ENCODE measurements around the gene SPRR2D. TPM values are rescaled to one million over a fixed set of nuclear protein-coding genes. Genes with fewer than 3 reads are reported as not detected.

SPRR2D gene
- total RNA-seq, 6 experiments from 2014 or later: not detected

- Mint-ChIP-seq H3K4me1 (ENCODE audit: low read depth) (no peaks in the 10 kb centered on the region), H3K4me3 (no peak overlapping the region), H3K9me3 (peaks cover 41% of the 10 kb centered on the region), H3K27me3 (ENCODE audit: insufficient read depth) (peaks cover 1% of the 10 kb centered on the region), H3K27ac (no peak overlapping the region), H3K36me3 (ENCODE audit: low read depth) (no peaks in the 10 kb centered on the region)
- DNase-seq: no peak
- no peak for TF ChIP-seq CTCF (IDR thresholded peaks at IDR 0.05)
Measured at GRCh38 chr1:153000294-153000693, 40.6 kb downstream of the SPRR2D start.

GRCh38 chr1:152999818-153000217 is 41.1 kb downstream of the SPRR2D start:
- no peak overlapping the region for H3K4me3 Mint-ChIP-seq
- no peaks in the 10 kb centered on the region for H3K4me1 Mint-ChIP-seq (ENCODE audit: low read depth)
- no peak for DNase-seq
- no peak for TF ChIP-seq CTCF (IDR thresholded peaks at IDR 0.05)
- no peaks in the 10 kb centered on the region for H3K36me3 Mint-ChIP-seq (ENCODE audit: low read depth)
- no peak overlapping the region for H3K27ac Mint-ChIP-seq
- peaks cover 1% of the 10 kb centered on the region for H3K27me3 Mint-ChIP-seq (ENCODE audit: insufficient read depth)
- peaks cover 45% of the 10 kb centered on the region for H3K9me3 Mint-ChIP-seq

- Mint-ChIP-seq H3K9me3 (peaks cover 42% of the 10 kb centered on the region), H3K4me3 (no peak overlapping the region), H3K4me1 (ENCODE audit: low read depth) (no peaks in the 10 kb centered on the region), H3K36me3 (ENCODE audit: low read depth) (no peaks in the 10 kb centered on the region), H3K27me3 (ENCODE audit: insufficient read depth) (peaks cover 1% of the 10 kb centered on the region; the same call in 1 of the 2 replicates), H3K27ac (no peak overlapping the region)
- no peak for TF ChIP-seq CTCF (IDR thresholded peaks at IDR 0.05)
- no peak for DNase-seq
Measured at GRCh38 chr1:152998476-152998875, 42.4 kb downstream of the SPRR2D start.

- Mint-ChIP-seq H3K27me3 (ENCODE audit: insufficient read depth) (peaks cover 1% of the 10 kb centered on the region; the same call in 1 of the 2 replicates), H3K27ac (no peak overlapping the region), H3K4me1 (ENCODE audit: low read depth) (no peaks in the 10 kb centered on the region), H3K4me3 (no peak overlapping the region), H3K36me3 (ENCODE audit: low read depth) (no peaks in the 10 kb centered on the region), H3K9me3 (peaks cover 41% of the 10 kb centered on the region)
- no peak for DNase-seq
- TF ChIP-seq CTCF (IDR thresholded peaks at IDR 0.05): no peak
Measured at GRCh38 chr1:152997901-152998300, 43.0 kb downstream of the SPRR2D start.

- Mint-ChIP-seq H3K36me3 (ENCODE audit: low read depth) (no peaks in the 10 kb centered on the region), H3K4me3 (no peak overlapping the region), H3K4me1 (ENCODE audit: low read depth) (no peaks in the 10 kb centered on the region), H3K27ac (no peak overlapping the region), H3K27me3 (ENCODE audit: insufficient read depth) (peaks cover 1% of the 10 kb centered on the region; the same call in 1 of the 2 replicates), H3K9me3 (peaks cover 37% of the 10 kb centered on the region)
- no peak for TF ChIP-seq CTCF (IDR thresholded peaks at IDR 0.05)
- no peak for DNase-seq
Measured at GRCh38 chr1:152996633-152997400, 44.1 kb downstream of the SPRR2D start.
